Psoas muscle (tissue), 8 donors: ENCODE results near the gene RNU6-8. TPM values are rescaled to one million over a fixed set of nuclear protein-coding genes. Genes with fewer than 3 reads are reported as not detected.
A peak's percentile ranks its signal among the peaks of the same experiment; 100 is the strongest.

Experiments
- ATAC-seq, 4 donors: fragments of 200-7000 bp; cut with Tn5 transposase; one replicate each; pipeline ENCODE4 v1.9.1; 2020; ENCODE audit warnings: moderate library complexity in 3 of 4, mild to moderate bottlenecking in 2 of 4
- DNase-seq, 2 donors: peaks; one replicate each; pipeline ENCODE4 v3.0.0-alpha.2; 2020
- H3K27ac ChIP-seq: fragments of 200-600 bp; one replicate; pipeline ENCODE4 v1.8.0; 2022
- H3K27me3 ChIP-seq, 3 donors: fragments of 200-600 bp in 1 of 3; one replicate each; pipeline versions ENCODE4 v1.6.1 to v1.8.0; 2013 to 2022; ENCODE audit warnings: low read length in 2 of 3, mild to moderate bottlenecking in 2 of 3, moderate library complexity in 1 of 3; ENCODE audit not compliant: insufficient read depth in 3 of 3
- H3K36me3 ChIP-seq, 2 donors: fragments of 200-600 bp in 1 of 2; one replicate each; pipeline versions ENCODE4 v1.6.1 to v1.8.0; 2013 to 2022; ENCODE audit warnings: low read depth in 1 of 2, mild to moderate bottlenecking in 1 of 2, moderate library complexity in 1 of 2; ENCODE audit not compliant: insufficient read depth in 1 of 2
- H3K4me1 ChIP-seq: fragments of 200-600 bp; one replicate; pipeline ENCODE4 v1.8.0; 2022
- H3K4me3 ChIP-seq: fragments of 200-600 bp; one replicate; pipeline ENCODE4 v1.8.0; 2022; ENCODE audit warnings: mild to moderate bottlenecking
- H3K9me3 ChIP-seq: fragments of 200-600 bp; one replicate; pipeline ENCODE4 v1.8.0; 2022
- WGBS, 3 donors: extraction: QIAGEN DNeasy Blood & Tissue Kit; methylation state at CpG; one replicate each; pipeline versions ENCODE4 v1.1.6 to v1.1.7; 2013; 5-methylcytosine and 5-hydroxymethylcytosine counted together
- intact Hi-C, 2 donors: fragments of 100-400 bp; cut with DNase I; formaldehyde crosslinking; loops; one replicate each; pipeline versions ENCODE4 v1.11.0 to v1.14.2; 2022
- long read RNA-seq, 2 donors: library from polyadenylated mRNA; unstranded; transcript quantifications; one replicate each; pipeline ENCODE4 v2.0.0, GENCODE V29; 2021
- polyA plus RNA-seq, 3 donors: library from polyadenylated mRNA; stranded (reverse); fragments of 200-250 nt; gene quantifications; one replicate each; pipeline ENCODE4 v1.2.3, GENCODE V29; 2013
- total RNA-seq, 4 donors: library from RNA; stranded (reverse); fragmentation: NEBNext Ultra II Directional in 2 of 4; extraction: Animal tissue kit (Norgen Biotek cat#: 25700) in 2 of 4; gene quantifications; one replicate each; pipeline versions ENCODE4 v1.2.1 to v1.2.4, GENCODE V29; 2021 to 2023
- TF ChIP-seq, protein P1 (sequence below): fragments of 200-600 bp; IDR thresholded peaks from one replicate; pipeline ENCODE4 v1.8.0; 2022; ENCODE audit warnings: antibody characterized with exemption
- donor health status: healthy with polysubstance abuse.
- donor health status: DM: no; HTN: no; CAD: no; lungs with moderate emphysema.
- donor health status: Bipolar disorder and iron deficiency.
- donor health status: healthy.
- donor health status: DM: yes; HTN: yes; CAD: no.
- donor health status: DM: no; HTN: no; CAD: no.
- donor health status: DM: no; HTN: no; CAD: no.
- donor health status: DM: yes; HTN: yes; CAD: no.

The RNU6-8 gene
- not detected for total RNA-seq
- polyA plus RNA-seq = not detected
- long read RNA-seq, donor 1 = 0 reads
- long read RNA-seq, donor 2 = 0 reads

DNA sequence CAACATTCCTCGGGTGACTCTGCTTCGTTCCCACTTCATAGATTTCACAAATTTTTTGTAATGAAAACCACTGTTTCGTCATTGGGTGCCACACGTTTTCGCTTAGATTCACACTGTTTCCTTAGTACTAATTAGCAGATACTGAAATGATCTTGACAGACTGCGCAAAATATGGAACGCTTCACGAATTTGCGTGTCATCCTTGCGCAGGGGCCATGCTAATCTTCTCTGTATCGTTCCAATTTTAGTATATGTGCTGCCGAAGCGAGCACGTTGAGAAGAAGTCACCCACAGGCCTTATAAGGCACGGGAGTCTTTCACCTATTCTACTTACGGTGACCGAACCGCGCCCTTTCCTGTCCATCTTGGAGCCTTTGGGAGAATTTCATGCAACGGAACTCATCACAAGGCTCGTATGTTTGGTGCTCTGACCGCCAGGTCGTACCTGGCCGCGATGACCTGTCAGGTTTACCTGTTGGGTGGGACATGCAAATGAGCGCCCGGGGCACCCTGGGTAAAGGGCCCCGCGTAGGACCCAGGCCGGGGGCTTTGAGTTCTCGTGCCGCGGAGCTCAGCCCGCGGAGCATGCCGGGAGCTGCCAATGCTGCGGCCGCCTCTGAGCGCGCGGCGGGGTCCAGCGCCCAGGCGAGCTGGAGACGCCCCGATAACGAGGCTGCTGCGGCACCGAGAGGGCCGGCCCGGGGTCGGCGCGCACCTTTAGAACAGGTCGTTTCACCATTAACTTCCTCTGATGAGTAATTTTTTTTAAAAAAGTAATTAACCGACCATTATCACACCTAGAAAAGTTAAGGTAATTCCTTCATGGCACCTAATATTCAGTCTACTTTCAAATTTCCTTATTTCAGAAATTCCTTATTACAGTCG, at the start of gene RNU6-8:
Gene RNU6-8, minus strand, starts transcription at position 272 of the 885 bp plus-strand sequence.
- Histone ChIP-seq H3K27me3 (no peaks in the 10 kb centered on the region), H3K36me3 (no peaks in the 10 kb centered on the region), H3K9me3 (no peaks in the 10 kb centered on the region), H3K4me1 (peaks cover 5% of the 10 kb centered on the region), H3K27ac (peak within 1 kb of the TSS; percentile 89), H3K4me3 (peak within 1 kb of the TSS; percentile 84)
- TF ChIP-seq, protein P1, sequence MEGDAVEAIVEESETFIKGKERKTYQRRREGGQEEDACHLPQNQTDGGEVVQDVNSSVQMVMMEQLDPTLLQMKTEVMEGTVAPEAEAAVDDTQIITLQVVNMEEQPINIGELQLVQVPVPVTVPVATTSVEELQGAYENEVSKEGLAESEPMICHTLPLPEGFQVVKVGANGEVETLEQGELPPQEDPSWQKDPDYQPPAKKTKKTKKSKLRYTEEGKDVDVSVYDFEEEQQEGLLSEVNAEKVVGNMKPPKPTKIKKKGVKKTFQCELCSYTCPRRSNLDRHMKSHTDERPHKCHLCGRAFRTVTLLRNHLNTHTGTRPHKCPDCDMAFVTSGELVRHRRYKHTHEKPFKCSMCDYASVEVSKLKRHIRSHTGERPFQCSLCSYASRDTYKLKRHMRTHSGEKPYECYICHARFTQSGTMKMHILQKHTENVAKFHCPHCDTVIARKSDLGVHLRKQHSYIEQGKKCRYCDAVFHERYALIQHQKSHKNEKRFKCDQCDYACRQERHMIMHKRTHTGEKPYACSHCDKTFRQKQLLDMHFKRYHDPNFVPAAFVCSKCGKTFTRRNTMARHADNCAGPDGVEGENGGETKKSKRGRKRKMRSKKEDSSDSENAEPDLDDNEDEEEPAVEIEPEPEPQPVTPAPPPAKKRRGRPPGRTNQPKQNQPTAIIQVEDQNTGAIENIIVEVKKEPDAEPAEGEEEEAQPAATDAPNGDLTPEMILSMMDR = no peak
- intact Hi-C loops = loop anchor here (1.0 to 5.0 kb wide), 4 partner anchors 49 to 269 kb away; partner anchors contain the start of gene ARHGAP5 (in 1 of the 2)
- peak; percentile 89 to 93 (median 92) for ATAC-seq
- 0 to 1% (median 0%) methylated on average over 57 of the region's 57 CpGs for WGBS, 3 donors
- peak; percentile 85 to 95 for DNase-seq

DNA sequence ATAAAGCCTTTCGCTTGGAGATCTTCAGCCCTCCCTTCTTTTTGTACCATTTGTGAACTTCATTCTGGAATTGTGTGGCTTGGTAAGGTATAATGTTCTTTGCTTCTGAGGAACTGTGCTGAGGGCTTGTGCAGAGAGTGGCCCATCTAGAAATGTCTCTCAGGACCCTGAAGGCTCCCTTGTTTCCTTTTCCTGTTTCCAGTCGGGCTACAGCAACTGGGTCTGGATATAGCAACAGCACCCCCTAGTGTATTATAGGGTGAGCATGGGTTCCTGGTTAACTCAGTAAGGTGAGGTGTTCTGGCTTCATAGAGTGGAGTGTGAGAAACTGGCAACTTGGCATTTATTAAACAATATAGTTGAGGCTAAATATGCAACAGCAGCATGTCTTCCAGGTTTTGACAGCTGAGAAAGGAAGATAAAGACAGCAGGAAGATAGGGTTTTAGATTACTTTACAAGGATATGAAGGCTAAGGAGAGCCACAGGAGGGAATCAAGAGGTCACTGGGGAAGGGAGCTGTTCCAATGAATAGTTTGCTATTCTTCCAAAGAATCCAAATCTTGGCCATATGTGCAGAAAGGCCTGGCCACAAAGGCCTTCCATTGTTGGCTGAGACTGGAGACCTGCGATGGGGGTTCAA, 49.1 kb upstream of the RNU6-8 start:
- H3K27ac ChIP-seq = peak overlapping the region; percentile 24
- no peaks in the 10 kb centered on the region for H3K9me3 ChIP-seq
- H3K4me1 ChIP-seq = peaks cover 5% of the 10 kb centered on the region
- WGBS, 3 donors = 56 to 58% (median 58%) methylated on average over 3 of the region's 3 CpGs
- H3K4me3 ChIP-seq = no peak overlapping the region
- no peaks in the 10 kb centered on the region for H3K36me3 ChIP-seq
- ATAC-seq = peak; percentile 84 to 93 (median 90)
- no peaks in the 10 kb centered on the region for H3K27me3 ChIP-seq
- intact Hi-C loops = loop anchor here (1.0 to 10.0 kb wide), 5 partner anchors 50 to 745 kb away; partner anchors contain the start of genes RNU6-7 (in 1 of the 2) and RNU6-8 (in 1 of the 2)
- DNase-seq = no peak
- TF ChIP-seq, protein P1 = peak; percentile 80

DNA sequence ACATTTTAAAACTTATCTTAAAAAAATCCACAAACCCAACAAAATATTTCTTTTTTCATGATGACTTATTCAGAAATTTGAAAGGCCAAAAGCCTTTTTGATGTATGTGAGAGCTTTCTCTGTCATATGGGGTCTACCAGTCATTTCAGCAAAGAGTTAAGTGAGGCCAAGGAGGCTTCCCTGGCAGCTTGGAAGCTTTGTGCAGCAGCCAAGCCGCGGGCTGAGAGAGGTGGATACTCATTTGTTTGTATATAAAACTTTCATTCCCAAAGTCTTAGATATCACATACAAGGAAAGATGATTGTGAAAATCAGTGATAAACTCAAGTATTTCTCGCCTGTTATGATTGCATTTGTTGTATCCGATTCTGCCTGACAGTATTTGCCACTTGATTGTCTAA, 48.5 kb upstream of the RNU6-8 start:
- Histone ChIP-seq H3K27me3 (no peaks in the 10 kb centered on the region), H3K4me3 (no peak overlapping the region), H3K27ac (peak overlapping the region; percentile 24), H3K9me3 (no peaks in the 10 kb centered on the region), H3K4me1 (peaks cover 5% of the 10 kb centered on the region), H3K36me3 (no peaks in the 10 kb centered on the region)
- TF ChIP-seq, protein P1 = no peak
- intact Hi-C loops = loop anchor here (5.0 to 10.0 kb wide), 4 partner anchors 49 to 744 kb away; partner anchors contain the start of genes RNU6-7 (in 1 of the 2) and RNU6-8 (in 1 of the 2)
- WGBS, 3 donors = 56 to 68% (median 57%) methylated on average over 4 of the region's 4 CpGs
- DNase-seq (no peak), ATAC-seq (no peak)

DNA sequence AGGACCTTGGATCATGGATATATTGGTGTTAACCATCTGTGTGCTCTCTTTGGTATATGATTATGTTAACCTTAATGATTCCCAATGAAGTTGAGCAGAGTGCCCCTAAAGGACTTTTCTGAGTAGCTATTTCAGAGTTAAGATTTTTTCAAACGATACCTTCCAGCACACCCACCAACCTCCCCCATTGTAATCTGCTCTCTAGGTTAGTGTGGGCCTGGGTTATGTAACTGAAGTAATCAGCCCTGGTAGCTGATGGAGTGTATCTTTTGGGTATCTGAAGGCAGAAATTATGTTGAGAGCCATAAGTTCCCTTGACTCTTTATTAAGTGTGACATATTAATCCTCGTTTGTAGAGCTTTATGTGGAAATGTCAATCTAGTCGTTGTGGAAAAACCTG, 47.6 kb upstream of the RNU6-8 start:
- Histone ChIP-seq H3K9me3 (no peaks in the 10 kb centered on the region), H3K4me3 (no peak overlapping the region), H3K36me3 (no peaks in the 10 kb centered on the region), H3K27ac (no peak overlapping the region), H3K27me3 (no peaks in the 10 kb centered on the region), H3K4me1 (peaks cover 5% of the 10 kb centered on the region)
- no peak for ATAC-seq
- TF ChIP-seq, protein P1 = no peak
- intact Hi-C loops = loop anchor here (5.0 to 10.0 kb wide), 4 partner anchors 48 to 743 kb away; partner anchors contain the start of genes RNU6-7 (in 1 of the 2) and RNU6-8 (in 1 of the 2)
- no peak for DNase-seq
- WGBS, 3 donors = 79 to 85% (median 84%) methylated on average over 3 of the region's 3 CpGs
